Endothelial cell (in vitro differentiated cells): ENCODE data around the gene TMEM269. TPM values are rescaled to one million over a fixed set of nuclear protein-coding genes. Genes with fewer than 3 reads are reported as not detected.

ENCODE experiments used
- DNase-seq: peaks from one replicate; pipeline ENCODE4 v3.0.0; 2021; ENCODE audit warnings: low spot score
- H3K27ac Mint-ChIP-seq: one replicate; pipeline ENCODE4 v1.8.0; 2021; ENCODE audit warnings: mixed read lengths, inconsistent platforms; ENCODE audit not compliant: unreplicated experiment
- H3K27me3 Mint-ChIP-seq: one replicate; pipeline ENCODE4 v1.8.0; 2021; ENCODE audit warnings: mild to moderate bottlenecking, moderate library complexity, mixed read lengths, inconsistent platforms; ENCODE audit not compliant: unreplicated experiment
- H3K36me3 Mint-ChIP-seq: one replicate; pipeline ENCODE4 v1.8.0; 2021; ENCODE audit warnings: mild to moderate bottlenecking, low read depth, mixed read lengths, inconsistent platforms; ENCODE audit not compliant: unreplicated experiment
- H3K4me1 Mint-ChIP-seq: one replicate; pipeline ENCODE4 v1.8.0; 2021; ENCODE audit warnings: mild to moderate bottlenecking, mixed read lengths, inconsistent platforms; ENCODE audit not compliant: unreplicated experiment
- H3K4me3 Mint-ChIP-seq: one replicate; pipeline ENCODE4 v1.8.0; 2021; ENCODE audit warnings: mild to moderate bottlenecking, mixed read lengths, inconsistent platforms; ENCODE audit not compliant: unreplicated experiment
- H3K9me3 Mint-ChIP-seq: one replicate; pipeline ENCODE4 v1.8.0; 2021; ENCODE audit warnings: mixed read lengths, inconsistent platforms; ENCODE audit not compliant: unreplicated experiment
- total RNA-seq: library from RNA; stranded (reverse); fragmentation: NEBNext Ultra II Directional; extraction: Animal tissue kit (Norgen Biotek cat#: 25700); gene quantifications from one replicate; pipeline ENCODE4 v1.2.1, GENCODE V29; 2021; ENCODE audit not compliant: unreplicated experiment
- TF ChIP-seq, protein P1 (sequence below): fragments of 200-600 bp; sonication (generic); IDR thresholded peaks from one replicate; pipeline ENCODE4 v1.5.0; 2021; ENCODE audit warnings: antibody characterized with exemption; ENCODE audit not compliant: unreplicated experiment

Gene TMEM269
- total RNA-seq, 1 donor from 2014 or later = 0.38 TPM

DNA sequence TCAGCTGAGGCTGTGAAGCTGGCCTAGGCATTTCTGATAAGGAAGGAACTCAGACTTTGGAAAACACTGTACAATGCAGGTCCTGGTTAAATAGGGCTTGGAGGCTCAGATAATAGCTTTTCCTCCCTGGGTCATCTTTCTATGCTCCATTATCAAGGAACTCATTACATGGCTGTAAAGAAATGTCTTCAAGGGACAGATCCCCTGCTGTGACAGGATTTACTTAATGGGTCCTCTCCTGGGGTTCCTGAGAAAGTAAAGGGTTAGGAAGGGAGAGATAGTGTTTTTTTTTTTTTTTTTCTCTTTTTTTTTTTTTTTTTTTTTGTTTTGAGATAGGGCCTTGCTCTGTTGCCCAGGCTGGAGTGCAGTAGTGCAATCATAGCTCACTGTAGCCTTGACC, 46.5 kb downstream of the TMEM269 start:
- Mint-ChIP-seq H3K27ac (no peak overlapping the region), H3K4me3 (no peak overlapping the region), H3K4me1 (peaks cover 6% of the 10 kb centered on the region), H3K9me3 (no peaks in the 10 kb centered on the region), H3K27me3 (peaks cover 2% of the 10 kb centered on the region), H3K36me3 (no peaks in the 10 kb centered on the region)
- TF ChIP-seq, protein P1, sequence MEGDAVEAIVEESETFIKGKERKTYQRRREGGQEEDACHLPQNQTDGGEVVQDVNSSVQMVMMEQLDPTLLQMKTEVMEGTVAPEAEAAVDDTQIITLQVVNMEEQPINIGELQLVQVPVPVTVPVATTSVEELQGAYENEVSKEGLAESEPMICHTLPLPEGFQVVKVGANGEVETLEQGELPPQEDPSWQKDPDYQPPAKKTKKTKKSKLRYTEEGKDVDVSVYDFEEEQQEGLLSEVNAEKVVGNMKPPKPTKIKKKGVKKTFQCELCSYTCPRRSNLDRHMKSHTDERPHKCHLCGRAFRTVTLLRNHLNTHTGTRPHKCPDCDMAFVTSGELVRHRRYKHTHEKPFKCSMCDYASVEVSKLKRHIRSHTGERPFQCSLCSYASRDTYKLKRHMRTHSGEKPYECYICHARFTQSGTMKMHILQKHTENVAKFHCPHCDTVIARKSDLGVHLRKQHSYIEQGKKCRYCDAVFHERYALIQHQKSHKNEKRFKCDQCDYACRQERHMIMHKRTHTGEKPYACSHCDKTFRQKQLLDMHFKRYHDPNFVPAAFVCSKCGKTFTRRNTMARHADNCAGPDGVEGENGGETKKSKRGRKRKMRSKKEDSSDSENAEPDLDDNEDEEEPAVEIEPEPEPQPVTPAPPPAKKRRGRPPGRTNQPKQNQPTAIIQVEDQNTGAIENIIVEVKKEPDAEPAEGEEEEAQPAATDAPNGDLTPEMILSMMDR = no peak
- no peak for DNase-seq

DNA sequence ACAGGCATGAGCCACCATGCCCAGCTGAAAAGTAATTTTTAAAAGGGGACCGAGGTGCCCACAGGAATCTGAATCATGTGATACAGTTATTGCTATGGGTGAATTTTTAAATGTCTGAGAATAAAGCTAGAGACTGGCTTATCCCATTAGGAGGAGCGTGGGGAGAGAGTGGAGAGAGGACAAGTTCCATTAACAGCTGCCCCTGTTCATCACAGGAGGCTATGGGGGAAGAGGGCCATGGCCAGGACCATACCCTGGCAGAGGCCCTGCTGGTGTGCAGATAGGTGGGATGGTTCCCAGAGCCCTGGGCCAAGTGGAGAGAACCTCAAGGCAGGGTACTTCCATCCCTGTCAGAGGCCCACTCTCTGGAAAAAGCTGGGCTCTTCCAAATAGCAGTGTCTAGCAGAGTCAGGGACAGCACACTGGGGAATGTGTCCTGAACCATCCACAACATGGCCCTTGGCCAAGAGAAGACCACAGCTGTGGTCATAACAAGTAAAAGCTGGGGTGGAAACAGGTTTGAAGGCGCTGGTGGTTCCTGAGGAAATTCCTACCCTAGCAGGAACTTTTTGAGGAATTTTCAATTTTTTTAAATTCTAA, 48.0 kb downstream of the TMEM269 start:
- H3K4me1 Mint-ChIP-seq = peaks cover 6% of the 10 kb centered on the region
- H3K27ac Mint-ChIP-seq = no peak overlapping the region
- H3K9me3 Mint-ChIP-seq = no peaks in the 10 kb centered on the region
- peaks cover 4% of the 10 kb centered on the region for H3K36me3 Mint-ChIP-seq
- H3K4me3 Mint-ChIP-seq = no peak overlapping the region
- no peak for DNase-seq
- H3K27me3 Mint-ChIP-seq = peaks cover 2% of the 10 kb centered on the region
- TF ChIP-seq, protein P1 = no peak

DNA sequence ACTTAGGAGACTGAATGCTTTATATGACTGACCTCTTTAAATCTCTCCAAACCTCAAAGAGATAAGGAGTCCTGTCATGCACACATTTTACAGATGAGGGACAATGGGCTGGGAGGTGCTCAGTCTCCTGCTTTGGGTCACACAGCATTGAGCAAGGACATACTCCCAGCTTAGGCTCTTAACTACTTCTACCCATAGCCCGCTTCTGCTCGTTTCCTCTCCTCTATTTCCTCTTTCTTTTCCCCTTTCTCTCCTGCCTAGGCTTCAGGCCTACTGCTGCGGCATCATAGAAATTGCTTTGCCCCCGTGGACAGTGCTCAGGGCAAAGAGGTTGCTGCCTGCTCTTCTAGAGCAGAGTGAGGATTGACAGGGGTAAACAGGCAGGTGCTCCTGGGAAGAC, 49.2 kb downstream of the TMEM269 start:
- no peaks in the 10 kb centered on the region for H3K9me3 Mint-ChIP-seq
- H3K27ac Mint-ChIP-seq = no peak overlapping the region
- peaks cover 2% of the 10 kb centered on the region for H3K27me3 Mint-ChIP-seq
- H3K36me3 Mint-ChIP-seq = peaks cover 4% of the 10 kb centered on the region
- H3K4me1 Mint-ChIP-seq = peaks cover 6% of the 10 kb centered on the region
- H3K4me3 Mint-ChIP-seq = no peak overlapping the region
- TF ChIP-seq, protein P1 = no peak
- DNase-seq = no peak

DNA sequence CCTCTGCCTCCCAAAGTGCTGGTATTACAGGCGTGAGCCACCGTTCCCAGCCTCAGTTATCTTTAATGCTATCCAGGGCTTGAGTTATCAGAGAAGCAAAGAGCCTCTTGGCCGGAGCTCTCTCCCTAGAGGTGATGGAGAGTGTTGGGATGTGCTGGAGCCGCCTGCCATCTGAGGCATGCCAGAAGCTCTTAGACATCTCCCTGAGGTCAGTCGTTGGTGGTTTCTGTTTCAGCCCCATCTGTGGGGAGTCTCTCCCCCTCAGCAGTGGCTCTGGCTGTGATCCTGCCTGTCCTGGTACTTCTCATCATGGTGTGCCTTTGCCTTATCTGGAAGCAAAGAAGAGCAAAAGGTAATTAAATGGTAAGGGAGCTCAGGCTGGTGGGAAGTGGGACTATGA, 50.0 kb downstream of the TMEM269 start:
- H3K36me3 Mint-ChIP-seq = peaks cover 4% of the 10 kb centered on the region
- H3K9me3 Mint-ChIP-seq = no peaks in the 10 kb centered on the region
- peaks cover 6% of the 10 kb centered on the region for H3K4me1 Mint-ChIP-seq
- H3K27ac Mint-ChIP-seq = no peak overlapping the region
- TF ChIP-seq, protein P1 = no peak
- H3K4me3 Mint-ChIP-seq = no peak overlapping the region
- no peak for DNase-seq
- H3K27me3 Mint-ChIP-seq = peaks cover 2% of the 10 kb centered on the region

DNA sequence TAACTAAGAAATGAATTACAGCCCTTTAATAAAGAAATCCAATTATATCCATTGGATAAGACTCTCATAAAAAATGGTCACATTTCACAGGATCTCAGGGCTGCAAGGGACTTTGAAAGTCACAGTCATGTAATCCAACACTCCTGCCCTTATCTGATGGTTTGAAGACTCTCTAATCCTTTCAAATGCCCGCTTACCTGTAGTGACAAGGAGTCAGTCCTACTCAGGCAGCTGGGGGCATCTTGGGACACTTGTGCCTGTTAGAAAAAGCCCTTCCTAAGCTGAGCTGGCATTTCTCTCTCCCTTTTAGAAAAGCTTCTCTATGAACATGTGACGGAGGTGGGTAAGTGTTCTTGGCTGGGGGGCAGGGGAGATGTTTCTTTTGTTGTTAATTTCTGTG, 50.6 kb downstream of the TMEM269 start:
- Mint-ChIP-seq H3K36me3 (peaks cover 4% of the 10 kb centered on the region), H3K4me3 (no peak overlapping the region), H3K4me1 (peaks cover 6% of the 10 kb centered on the region), H3K27ac (no peak overlapping the region), H3K9me3 (no peaks in the 10 kb centered on the region), H3K27me3 (peaks cover 2% of the 10 kb centered on the region)
- DNase-seq = no peak
- TF ChIP-seq, protein P1 = no peak
